Bronchial epithelial cell (primary cell): ENCODE measurements around the gene EMC6. TPM values are rescaled to one million over a fixed set of nuclear protein-coding genes. Genes with fewer than 3 reads are reported as not detected.

ENCODE experiments used
- DNase-seq: peaks from one replicate; pipeline ENCODE4 v3.0.0-alpha.2; 2010; ENCODE audit warnings: low read depth
- FAIRE-seq: peaks from 2 replicates; lab custom pipeline; 2011; peaks lifted over from hg19 to GRCh38; lab: Jason Lieb, UNC
- H3K27me3 ChIP-seq: 2 replicates; pipeline ENCODE4 v1.5.1; 2011; ENCODE audit warnings: low read length; ENCODE audit not compliant: control insufficient read depth, insufficient read depth
- H3K36me3 ChIP-seq: 2 replicates; pipeline ENCODE4 v1.5.1; 2011; ENCODE audit warnings: low read length; ENCODE audit not compliant: control insufficient read depth, insufficient read depth
- H3K4me3 ChIP-seq: 2 replicates; pipeline ENCODE4 v1.5.1; 2011; ENCODE audit warnings: mild to moderate bottlenecking, low read depth, low read length, control low read depth
- CTCF ChIP-seq: IDR thresholded peaks from 2 replicates; pipeline ENCODE4 v1.5.1; 2011; ENCODE audit warnings: mild to moderate bottlenecking, moderate library complexity, low read length, control low read depth, inconsistent platforms; ENCODE audit not compliant: insufficient read depth, severe bottlenecking
- total RNA-seq: library from RNA; depleted of rRNA; stranded (reverse); fragments of >200 nt; gene quantifications from 2 replicates; pipeline ENCODE4 v1.2.1, GENCODE V29; 2014

Gene EMC6
- total RNA-seq, 1 donor from 2014 or later: 26.1 TPM

- FAIRE-seq: no peak
These were observed 5.3 kb upstream of the EMC6 start for GRCh38 chr17:3663102-3664011.

GRCh38 chr17:3665834-3666233, 2.8 kb upstream of the EMC6 start:
- no peaks in the 10 kb centered on the region for H3K27me3 ChIP-seq
- no peak for TF ChIP-seq CTCF
- no peak for FAIRE-seq
- no peak for DNase-seq
- H3K36me3 ChIP-seq: peaks cover 25% of the 10 kb centered on the region
- no peak overlapping the region for H3K4me3 ChIP-seq

More at GRCh38 chr17:3663102-3664011, 5.3 kb upstream of the EMC6 start:
- H3K27me3 ChIP-seq: no peaks in the 10 kb centered on the region
- H3K36me3 ChIP-seq: peaks cover 25% of the 10 kb centered on the region
- no peak for TF ChIP-seq CTCF
- DNase-seq: no peak
- H3K4me3 ChIP-seq: no peak overlapping the region

- Histone ChIP-seq H3K36me3 (peaks cover 25% of the 10 kb centered on the region), H3K4me3 (peak overlapping the region; percentile 19), H3K27me3 (no peaks in the 10 kb centered on the region)
- FAIRE-seq: peak; percentile 82
- TF ChIP-seq CTCF: no peak
- DNase-seq: peak; percentile 65
These were observed 2.1 kb upstream of the EMC6 start for GRCh38 chr17:3666516-3666915.

DNA sequence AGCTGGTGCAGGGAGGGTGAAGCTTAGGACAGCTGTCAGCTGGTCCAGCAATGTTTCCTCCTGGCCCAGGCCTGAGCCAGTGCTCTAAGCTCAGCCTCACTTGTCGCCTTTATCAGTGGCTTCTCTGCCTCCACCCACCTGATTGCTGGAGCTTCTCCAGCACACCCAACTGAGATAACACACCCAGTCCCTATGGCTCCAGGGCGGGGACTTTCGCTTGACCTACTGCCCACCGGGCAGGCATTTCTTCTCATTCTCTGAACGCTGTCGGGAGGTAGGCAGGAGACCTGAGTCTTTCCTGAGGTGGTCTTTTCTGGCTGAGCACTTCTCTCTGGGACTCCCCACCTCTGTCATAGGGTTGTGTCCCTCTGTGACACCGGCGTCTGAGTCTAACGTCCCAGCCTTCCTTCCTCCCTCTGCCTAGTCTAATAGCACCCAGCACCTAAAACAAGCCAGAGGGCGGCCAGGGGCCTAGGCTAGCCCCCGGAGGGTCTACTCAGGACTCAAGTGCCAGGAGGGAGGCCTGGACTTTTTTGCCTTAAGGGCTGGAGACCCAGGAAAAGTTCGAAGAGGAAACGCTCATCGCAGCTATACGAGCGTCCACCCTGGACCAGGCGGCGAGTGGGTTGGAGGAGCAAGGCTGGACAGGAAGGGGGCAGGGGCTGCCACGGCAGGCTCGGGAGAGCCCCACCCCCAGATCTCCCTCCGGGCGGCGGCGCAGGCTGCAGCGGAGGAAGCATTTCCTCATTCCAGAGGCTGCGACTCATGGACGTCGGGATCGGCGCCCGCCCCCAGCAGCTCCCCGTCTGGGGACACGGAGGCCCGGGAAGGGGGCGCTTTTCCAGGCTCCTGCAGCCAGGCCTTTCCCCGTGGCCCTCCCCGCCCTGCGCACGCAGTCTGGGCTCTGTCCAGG, 990 bp upstream of the EMC6 start:
- FAIRE-seq (no peak), DNase-seq (peak; percentile 80)
- peaks cover 22% of the 10 kb centered on the region for H3K36me3 ChIP-seq
- peak overlapping the region; percentile 89 for H3K4me3 ChIP-seq
- TF ChIP-seq CTCF: no peak
- no peaks in the 10 kb centered on the region for H3K27me3 ChIP-seq

DNA sequence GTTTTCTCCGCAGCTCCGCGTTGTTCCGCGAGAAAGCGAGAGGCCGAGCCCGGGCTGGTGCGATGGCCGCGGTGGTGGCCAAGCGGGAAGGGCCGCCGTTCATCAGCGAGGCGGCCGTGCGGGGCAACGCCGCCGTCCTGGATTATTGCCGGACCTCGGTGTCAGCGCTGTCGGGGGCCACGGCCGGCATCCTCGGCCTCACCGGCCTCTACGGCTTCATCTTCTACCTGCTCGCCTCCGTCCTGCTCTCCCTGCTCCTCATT, 404 bp downstream of the EMC6 start:
- FAIRE-seq (no peak), DNase-seq (no peak)
- no peak for TF ChIP-seq CTCF
- H3K36me3 ChIP-seq: peaks cover 15% of the 10 kb centered on the region
- H3K4me3 ChIP-seq: peak overlapping the region; percentile 89
- H3K27me3 ChIP-seq: no peaks in the 10 kb centered on the region
